GM12865 (cell line): Measurements from ENCODE around the gene AADACL4.

ENCODE experiments used
- DNase-seq: peaks from one replicate; pipeline ENCODE4 v3.0.0; 2010; ENCODE audit warnings: low read depth
- H3K4me3 ChIP-seq: 2 replicates; pipeline ENCODE4 v1.5.1; 2011; ENCODE audit warnings: mild to moderate bottlenecking, low read depth, low read length, control low read depth
- CTCF ChIP-seq: IDR thresholded peaks from 2 replicates; pipeline ENCODE4 v1.5.1; 2011; ENCODE audit warnings: low read length, control low read depth, low read depth, inconsistent platforms; ENCODE audit not compliant: insufficient read depth; ENCODE audit errors: missing control alignments

AADACL4 gene

GRCh38 chr1:12598974-12599373, 44.9 kb upstream of the AADACL4 start:
- H3K4me3 ChIP-seq: no peak overlapping the region
- no peak for TF ChIP-seq CTCF
- no peak for DNase-seq

- no peak for TF ChIP-seq CTCF
- H3K4me3 ChIP-seq: no peak overlapping the region
- DNase-seq: no peak
Observed at GRCh38 chr1:12599657-12600056, 44.2 kb upstream of the AADACL4 start.

GRCh38 chr1:12600335-12600734, 43.5 kb upstream of the AADACL4 start:
- DNase-seq: no peak
- no peak for TF ChIP-seq CTCF
- no peak overlapping the region for H3K4me3 ChIP-seq

GRCh38 chr1:12600880-12601633, 42.8 kb upstream of the AADACL4 start:
- peak; percentile 57 for TF ChIP-seq CTCF
- H3K4me3 ChIP-seq: no peak overlapping the region
- DNase-seq: peak; percentile 29

GRCh38 chr1:12601700-12602658, 41.9 kb upstream of the AADACL4 start:
- no peak for TF ChIP-seq CTCF
- no peak for DNase-seq
- no peak overlapping the region for H3K4me3 ChIP-seq

- no peak for DNase-seq
- no peak for TF ChIP-seq CTCF
- no peak overlapping the region for H3K4me3 ChIP-seq
Observed at GRCh38 chr1:12602659-12603024, 41.2 kb upstream of the AADACL4 start.
